CD4-positive, alpha-beta T cell treated with Interleukin-21 for 1 hour (primary cell): Measurements from ENCODE around the gene KIF18B.
A peak's percentile ranks its signal among the peaks of the same experiment; 100 is the strongest.

Experiments
- DNase-seq: peaks from one replicate; pipeline ENCODE4 v3.0.0-alpha.2; 2020

The KIF18B gene

GRCh38 chr17:44916781-44917241 is 30.8 kb downstream of the KIF18B start:
- no peak for DNase-seq

- DNase-seq = no peak
These were observed 31.5 kb downstream of the KIF18B start for GRCh38 chr17:44915862-44916780.

GRCh38 chr17:44915321-44915726 is 32.2 kb downstream of the KIF18B start, which contains the start of gene GFAP:
TSS of gene GFAP (minus strand) at chr17:44915500. CDS start at chr17:44915486, 14 bp downstream.
- DNase-seq = no peak

- no peak for DNase-seq
These were observed 32.8 kb downstream of the KIF18B start for GRCh38 chr17:44914698-44915271.

- DNase-seq = no peak
These were observed 33.4 kb downstream of the KIF18B start for GRCh38 chr17:44914148-44914547.

- no peak for DNase-seq
These were observed 33.9 kb downstream of the KIF18B start for GRCh38 chr17:44913676-44914075.

GRCh38 chr17:44912763-44913544 is 34.6 kb downstream of the KIF18B start:
- no peak for DNase-seq

GRCh38 chr17:44911133-44912001 is 36.2 kb downstream of the KIF18B start:
- DNase-seq = peak; percentile 57

GRCh38 chr17:44910231-44911106 is 37.1 kb downstream of the KIF18B start:
- no peak for DNase-seq

- no peak for DNase-seq
These were observed 37.9 kb downstream of the KIF18B start for GRCh38 chr17:44909681-44910144.

GRCh38 chr17:44908761-44909326 is 38.7 kb downstream of the KIF18B start:
- DNase-seq = no peak

- no peak for DNase-seq
These were observed 39.7 kb downstream of the KIF18B start for GRCh38 chr17:44907729-44908470.

GRCh38 chr17:44906763-44907728 is 40.5 kb downstream of the KIF18B start:
- DNase-seq = no peak

GRCh38 chr17:44906010-44906646 is 41.4 kb downstream of the KIF18B start:
- DNase-seq = no peak

GRCh38 chr17:44905006-44906000 is 42.3 kb downstream of the KIF18B start:
- no peak for DNase-seq

GRCh38 chr17:44904001-44904984 is 43.3 kb downstream of the KIF18B start:
- no peak for DNase-seq
